Measurements from ENCODE around the gene KLHDC8A. TPM values are rescaled to one million over a fixed set of nuclear protein-coding genes. Genes with fewer than 3 reads are reported as not detected.

The KLHDC8A gene
- polyA plus RNA-seq, 1 donor (not counting 4 experiments of a cell fraction or from before 2014, with no cell fraction given): not detected

DNA sequence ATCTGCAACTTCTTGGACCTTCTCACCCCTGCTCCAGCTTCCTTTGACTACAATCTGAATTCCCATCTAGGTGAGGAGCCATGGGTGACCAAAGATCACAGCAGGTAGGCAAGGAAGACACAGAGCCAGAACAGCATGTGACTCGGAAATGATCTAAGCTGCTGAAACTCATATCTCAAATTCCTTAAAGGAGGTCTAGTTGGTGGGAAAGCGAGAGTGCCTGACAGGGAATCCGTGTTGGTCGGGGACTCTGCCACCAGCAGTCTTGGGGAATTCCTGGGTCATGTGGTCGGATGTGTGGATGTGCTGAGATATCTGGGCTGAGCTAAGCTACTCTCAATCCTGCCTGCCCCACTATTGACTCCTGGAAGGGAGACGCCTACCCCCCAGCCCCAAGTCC lies 31.9 kb downstream of the KLHDC8A start:
- DNase-seq (ENCODE audit: low read depth, low spot score): no peak
- dilution Hi-C loops (cut with MboI; ENCODE audit: extremely low pct_ligation_motif_present, low sequenced_read_pairs): no loop called here
- no peak overlapping the region for H3K4me3 ChIP-seq (ENCODE audit: control insufficient read depth in 2 of 3, extremely low read depth in 1 of 3, insufficient read depth in 2 of 3, low read depth in 1 of 3, low read length in 3 of 3)
- H3K36me3 ChIP-seq (ENCODE audit: control insufficient read depth in 2 of 2, extremely low read depth in 1 of 2, insufficient read depth in 2 of 2, low read length in 2 of 2): no peaks in the 10 kb centered on the region
- H3K4me1 ChIP-seq (ENCODE audit: control insufficient read depth, extremely low read depth, insufficient read depth, low read length): peaks cover 13% of the 10 kb centered on the region
- H4K20me1 ChIP-seq (ENCODE audit: control insufficient read depth, extremely low read depth, insufficient read depth, low read length): peaks cover 6% of the 10 kb centered on the region
- no peaks in the 10 kb centered on the region for H3K9me1 ChIP-seq (ENCODE audit: control insufficient read depth, extremely low read depth, insufficient read depth, low read length)
- TF ChIP-seq, protein P1, sequence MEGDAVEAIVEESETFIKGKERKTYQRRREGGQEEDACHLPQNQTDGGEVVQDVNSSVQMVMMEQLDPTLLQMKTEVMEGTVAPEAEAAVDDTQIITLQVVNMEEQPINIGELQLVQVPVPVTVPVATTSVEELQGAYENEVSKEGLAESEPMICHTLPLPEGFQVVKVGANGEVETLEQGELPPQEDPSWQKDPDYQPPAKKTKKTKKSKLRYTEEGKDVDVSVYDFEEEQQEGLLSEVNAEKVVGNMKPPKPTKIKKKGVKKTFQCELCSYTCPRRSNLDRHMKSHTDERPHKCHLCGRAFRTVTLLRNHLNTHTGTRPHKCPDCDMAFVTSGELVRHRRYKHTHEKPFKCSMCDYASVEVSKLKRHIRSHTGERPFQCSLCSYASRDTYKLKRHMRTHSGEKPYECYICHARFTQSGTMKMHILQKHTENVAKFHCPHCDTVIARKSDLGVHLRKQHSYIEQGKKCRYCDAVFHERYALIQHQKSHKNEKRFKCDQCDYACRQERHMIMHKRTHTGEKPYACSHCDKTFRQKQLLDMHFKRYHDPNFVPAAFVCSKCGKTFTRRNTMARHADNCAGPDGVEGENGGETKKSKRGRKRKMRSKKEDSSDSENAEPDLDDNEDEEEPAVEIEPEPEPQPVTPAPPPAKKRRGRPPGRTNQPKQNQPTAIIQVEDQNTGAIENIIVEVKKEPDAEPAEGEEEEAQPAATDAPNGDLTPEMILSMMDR (optimal IDR thresholded peaks at IDR 0.05 in 1 of 3, IDR thresholded peaks at IDR 0.05 in 1 of 3, conservative IDR thresholded peaks at IDR 0.05 in 1 of 3; ENCODE audit: extremely low read depth in 1 of 3, insufficient read depth in 2 of 3, low read length in 3 of 3): no peak
- no peak for TF ChIP-seq EZH2 (IDR thresholded peaks at IDR 0.05; ENCODE audit: low read length)
- H3K9ac ChIP-seq (ENCODE audit: control insufficient read depth, extremely low read depth, insufficient read depth, low read length): peak overlapping the region; percentile 35
- no peak overlapping the region for H2AFZ ChIP-seq (ENCODE audit: control insufficient read depth, low read length)
- H3K27me3 ChIP-seq (ENCODE audit: control insufficient read depth, extremely low read depth, insufficient read depth, low read length): peaks cover 10% of the 10 kb centered on the region
- no peaks in the 10 kb centered on the region for H3K9me3 ChIP-seq (ENCODE audit: control insufficient read depth, low read depth, low read length)
- peak overlapping the region; percentile 66 for H3K27ac ChIP-seq (ENCODE audit: control insufficient read depth, insufficient read depth, low read length)
- peak overlapping the region; percentile 52 for H3K4me2 ChIP-seq (ENCODE audit: control insufficient read depth, extremely low read depth, insufficient read depth, low read depth, low read length)
- peaks cover 16% of the 10 kb centered on the region for H3K79me2 ChIP-seq (ENCODE audit: control insufficient read depth, insufficient read depth, low read length)
- no peak for FAIRE-seq

DNA sequence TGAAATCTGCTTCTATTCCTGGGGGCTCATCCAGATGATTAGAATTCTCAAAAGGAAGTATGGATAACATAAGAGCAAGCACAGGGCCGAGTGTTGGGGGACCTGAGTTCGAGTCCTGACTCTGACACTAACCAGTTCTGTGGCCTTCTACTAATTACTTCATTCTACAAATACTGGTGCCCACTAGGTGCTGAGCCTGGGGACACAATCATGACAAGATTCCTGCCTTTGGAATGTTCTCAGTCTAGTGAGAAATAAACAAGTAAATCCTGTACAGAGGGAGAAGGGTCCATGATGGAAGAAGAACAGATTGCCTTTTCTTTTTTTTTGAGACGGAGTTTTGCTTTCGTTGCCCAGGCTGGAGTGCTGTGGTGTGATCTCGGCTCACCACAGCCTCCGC lies 32.9 kb downstream of the KLHDC8A start:
- no peak for FAIRE-seq
- H2AFZ ChIP-seq (ENCODE audit: control insufficient read depth, low read length): no peak overlapping the region
- H3K27me3 ChIP-seq (ENCODE audit: control insufficient read depth, extremely low read depth, insufficient read depth, low read length): peaks cover 10% of the 10 kb centered on the region
- no peaks in the 10 kb centered on the region for H3K9me1 ChIP-seq (ENCODE audit: control insufficient read depth, extremely low read depth, insufficient read depth, low read length)
- no peaks in the 10 kb centered on the region for H3K9me3 ChIP-seq (ENCODE audit: control insufficient read depth, low read depth, low read length)
- H3K79me2 ChIP-seq (ENCODE audit: control insufficient read depth, insufficient read depth, low read length): peaks cover 26% of the 10 kb centered on the region
- no peak overlapping the region for H3K9ac ChIP-seq (ENCODE audit: control insufficient read depth, extremely low read depth, insufficient read depth, low read length)
- TF ChIP-seq, protein P1 (optimal IDR thresholded peaks at IDR 0.05 in 1 of 3, IDR thresholded peaks at IDR 0.05 in 1 of 3, conservative IDR thresholded peaks at IDR 0.05 in 1 of 3; ENCODE audit: extremely low read depth in 1 of 3, insufficient read depth in 2 of 3, low read length in 3 of 3): no peak
- no peak for TF ChIP-seq EZH2 (IDR thresholded peaks at IDR 0.05; ENCODE audit: low read length)
- H3K4me1 ChIP-seq (ENCODE audit: control insufficient read depth, extremely low read depth, insufficient read depth, low read length): peaks cover 21% of the 10 kb centered on the region
- no peak overlapping the region for H3K4me3 ChIP-seq (ENCODE audit: control insufficient read depth in 2 of 3, extremely low read depth in 1 of 3, insufficient read depth in 2 of 3, low read depth in 1 of 3, low read length in 3 of 3)
- no peak overlapping the region for H3K27ac ChIP-seq (ENCODE audit: control insufficient read depth, insufficient read depth, low read length)
- no peak overlapping the region for H3K4me2 ChIP-seq (ENCODE audit: control insufficient read depth, extremely low read depth, insufficient read depth, low read depth, low read length)
- dilution Hi-C loops (cut with MboI; ENCODE audit: extremely low pct_ligation_motif_present, low sequenced_read_pairs): no loop called here
- no peaks in the 10 kb centered on the region for H3K36me3 ChIP-seq (ENCODE audit: control insufficient read depth in 2 of 2, extremely low read depth in 1 of 2, insufficient read depth in 2 of 2, low read length in 2 of 2)
- peaks cover 6% of the 10 kb centered on the region for H4K20me1 ChIP-seq (ENCODE audit: control insufficient read depth, extremely low read depth, insufficient read depth, low read length)
- no peak for DNase-seq (ENCODE audit: low read depth, low spot score)

All from keratinocyte (primary cell).